Right lobe of liver (tissue), 6 donors: ENCODE results near the gene SH3BP2. TPM values are rescaled to one million over a fixed set of nuclear protein-coding genes. Genes with fewer than 3 reads are reported as not detected.
A peak's percentile ranks its signal among the peaks of the same experiment; 100 is the strongest.

Experiments
- ATAC-seq, 4 donors: fragments of 200-7000 bp; cut with Tn5 transposase; one replicate each; pipeline ENCODE4 v1.9.1; 2020; ENCODE audit warnings: mild to moderate bottlenecking in 4 of 4, moderate library complexity in 4 of 4
- DNase-seq, 3 donors: peaks; one replicate each; pipeline ENCODE4 v3.0.0-alpha.2; 2020
- H3K27ac ChIP-seq, 3 donors: fragments of 200-600 bp; one replicate each; pipeline ENCODE4 v1.8.0; 2022
- H3K27me3 ChIP-seq, 2 donors: fragments of 200-600 bp; one replicate each; pipeline ENCODE4 v1.8.0; 2022
- H3K36me3 ChIP-seq, 4 donors: fragments of 200-600 bp; sonication (generic) in 1 of 4; one replicate each; pipeline versions ENCODE4 v1.5.1 to v1.8.0; 2017 to 2022; ENCODE audit warnings: control low read depth in 1 of 4
- H3K4me1 ChIP-seq, 4 donors: fragments of 200-600 bp; sonication (generic) in 1 of 4; one replicate each; pipeline versions ENCODE4 v1.5.1 to v1.8.0; 2017 to 2022; ENCODE audit warnings: control low read depth in 1 of 4
- H3K4me3 ChIP-seq, 3 donors: fragments of 200-600 bp; one replicate each; pipeline ENCODE4 v1.8.0; 2022
- H3K9me3 ChIP-seq, 4 donors: fragments of 200-600 bp; sonication (generic) in 1 of 4; one replicate each; pipeline versions ENCODE4 v1.5.1 to v1.8.0; 2017 to 2022; ENCODE audit warnings: control low read depth in 1 of 4
- POLR2A ChIP-seq: fragments of 450-650 bp; IDR thresholded peaks from one replicate; pipeline ENCODE4 v1.6.1; 2017; ENCODE audit warnings: antibody characterized with exemption, mild to moderate bottlenecking
- WGBS: methylation state at CpG from one replicate; pipeline ENCODE4 v1.1.6; 2018; ENCODE audit warnings: low coverage, low lambda C conversion rate; ENCODE audit not compliant: insufficient coverage; ENCODE audit errors: missing lambda C conversion rate; 5-methylcytosine and 5-hydroxymethylcytosine counted together
- intact Hi-C, 2 donors: fragments of 100-400 bp; cut with DNase I; formaldehyde crosslinking; loops; one replicate each; pipeline versions ENCODE4 v1.11.2 to v1.14.1; 2022
- total RNA-seq, 6 experiments: library from RNA; depleted of rRNA in 2 of 6; stranded (reverse); fragments of >200 nt in 2 of 6; fragmentation: NEBNext Ultra II Directional in 3 of 6; extraction: Animal tissue kit (Norgen Biotek cat#: 25700) in 3 of 6; gene quantifications; one replicate each; pipeline versions ENCODE4 v1.1.0 to v1.2.4, GENCODE V29; 2016 to 2023
- TF ChIP-seq, protein P1 (sequence below), 4 donors: fragments of 200-600 bp in 3 of 4; fragments of 450-650 bp in 1 of 4; IDR thresholded peaks; one replicate each; pipeline versions ENCODE4 v1.5.1 to v1.8.0; 2016 to 2022; ENCODE audit warnings: antibody characterized with exemption in 4 of 4, mild to moderate bottlenecking in 2 of 4
- donor health status: DM: no; HTN: yes; CAD: no.
- donor health status: DM: no; HTN: no; CAD: no.
- donor health status: DM: no; HTN: no; CAD: no.
- donor health status: DM: no; HTN: yes; CAD: no.
- donor health status: DM: no; HTN: yes; CAD: no.

SH3BP2 gene
- total RNA-seq, 6 experiments from 2014 or later, result 34.9 to 51.8 (median 40.7) TPM

DNA sequence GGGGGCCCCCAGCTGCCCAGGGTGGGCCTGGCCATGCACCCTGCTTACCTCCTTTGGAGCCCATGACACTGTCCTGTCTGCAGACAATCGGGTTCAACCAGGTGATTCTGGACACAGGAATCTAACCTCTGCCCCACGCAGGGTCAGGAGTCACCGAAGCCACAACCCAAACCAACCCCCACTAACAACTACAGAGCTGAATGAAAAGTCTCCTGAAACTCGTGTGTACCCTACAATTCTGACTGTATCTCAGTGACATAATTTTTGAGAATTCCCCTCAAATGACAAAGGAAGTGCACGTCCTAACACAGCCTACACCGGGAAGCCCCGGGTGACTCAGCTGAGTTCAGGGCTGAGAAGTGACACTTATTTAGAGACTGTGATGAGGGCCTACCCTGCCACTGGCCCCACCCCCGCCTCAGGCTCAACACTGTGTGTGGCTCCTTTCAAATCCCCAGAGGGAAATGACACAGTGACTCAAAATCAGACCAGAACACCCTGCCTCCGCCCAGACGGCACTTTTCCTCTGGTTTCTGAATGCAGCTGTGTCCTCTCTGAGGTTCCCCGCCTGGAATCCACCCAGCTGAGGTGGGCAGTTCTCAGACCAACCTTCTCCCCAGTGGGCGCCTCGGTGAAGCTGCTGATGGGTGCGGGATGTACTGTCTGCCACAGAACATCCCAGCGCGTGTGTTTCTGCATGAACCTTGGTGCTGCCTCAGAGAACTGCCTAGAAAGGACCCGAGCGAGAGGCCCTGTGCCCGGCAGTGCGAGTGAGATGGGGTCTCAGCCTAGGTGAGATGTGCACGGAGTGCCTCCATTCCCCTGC is 46.7 kb upstream of the SH3BP2 start:
- Histone ChIP-seq H3K27ac (peak overlapping the region in 1 of 3 donors; percentile 69), H3K9me3 (no peaks in the 10 kb centered on the region), H3K4me3 (no peak overlapping the region), H3K27me3 (no peaks in the 10 kb centered on the region), H3K36me3 (peaks cover 2 to 51% (median 27%) of the 10 kb centered on the region in 4 donors), H3K4me1 (no peaks in the 10 kb centered on the region)
- intact Hi-C loops, result no loop called here
- peak in 2 of 3 donors; percentile 60 to 82 for DNase-seq
- WGBS, result 30% methylated on average over 4 of the region's 21 CpGs
- ATAC-seq, result peak; percentile 67 to 90 (median 80)
- TF ChIP-seq POLR2A, result no peak
- TF ChIP-seq, protein P1, sequence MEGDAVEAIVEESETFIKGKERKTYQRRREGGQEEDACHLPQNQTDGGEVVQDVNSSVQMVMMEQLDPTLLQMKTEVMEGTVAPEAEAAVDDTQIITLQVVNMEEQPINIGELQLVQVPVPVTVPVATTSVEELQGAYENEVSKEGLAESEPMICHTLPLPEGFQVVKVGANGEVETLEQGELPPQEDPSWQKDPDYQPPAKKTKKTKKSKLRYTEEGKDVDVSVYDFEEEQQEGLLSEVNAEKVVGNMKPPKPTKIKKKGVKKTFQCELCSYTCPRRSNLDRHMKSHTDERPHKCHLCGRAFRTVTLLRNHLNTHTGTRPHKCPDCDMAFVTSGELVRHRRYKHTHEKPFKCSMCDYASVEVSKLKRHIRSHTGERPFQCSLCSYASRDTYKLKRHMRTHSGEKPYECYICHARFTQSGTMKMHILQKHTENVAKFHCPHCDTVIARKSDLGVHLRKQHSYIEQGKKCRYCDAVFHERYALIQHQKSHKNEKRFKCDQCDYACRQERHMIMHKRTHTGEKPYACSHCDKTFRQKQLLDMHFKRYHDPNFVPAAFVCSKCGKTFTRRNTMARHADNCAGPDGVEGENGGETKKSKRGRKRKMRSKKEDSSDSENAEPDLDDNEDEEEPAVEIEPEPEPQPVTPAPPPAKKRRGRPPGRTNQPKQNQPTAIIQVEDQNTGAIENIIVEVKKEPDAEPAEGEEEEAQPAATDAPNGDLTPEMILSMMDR (IDR thresholded peaks at IDR 0.05), result no peak

DNA sequence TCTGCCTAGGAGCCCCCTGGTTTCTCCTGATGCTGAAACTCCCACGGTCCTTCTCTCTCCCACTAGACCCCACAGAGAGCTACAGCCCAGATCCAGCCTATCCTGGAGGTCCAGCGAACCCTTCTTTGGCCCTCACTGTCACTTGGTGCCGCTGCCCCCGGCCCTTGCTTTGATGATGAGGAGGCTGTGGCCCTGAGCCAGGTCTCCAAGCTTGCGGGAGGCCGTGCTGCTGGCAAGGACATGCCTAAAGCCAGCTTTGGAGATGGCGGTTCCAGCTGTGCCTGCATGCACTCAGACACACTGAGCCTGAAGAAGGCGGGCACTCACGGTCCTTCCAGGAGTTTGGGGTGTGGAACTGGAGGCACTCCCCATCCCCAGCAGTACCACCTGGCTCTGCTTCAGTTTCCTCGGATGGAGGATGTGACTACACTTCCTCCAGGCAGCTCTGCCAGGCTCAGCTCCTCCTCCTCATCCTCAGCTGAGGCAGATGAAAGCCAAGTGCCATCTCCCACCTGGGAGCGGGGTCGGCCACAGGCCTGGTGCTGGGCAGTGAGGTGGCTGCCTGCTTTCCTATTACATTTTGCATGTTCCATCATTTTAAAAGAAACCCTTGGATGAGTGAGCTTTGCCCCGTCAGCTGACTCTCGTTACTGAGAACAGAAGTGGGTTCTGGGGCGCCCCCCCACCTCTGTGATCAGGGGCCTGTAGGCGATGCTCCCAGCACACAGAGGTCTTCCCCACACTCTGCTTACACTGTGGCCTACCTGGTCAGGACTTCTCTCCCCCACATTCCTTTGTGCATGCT is 45.8 kb upstream of the SH3BP2 start:
- intact Hi-C loops, result no loop called here
- Histone ChIP-seq H3K4me1 (no peaks in the 10 kb centered on the region), H3K27ac (peak overlapping the region in 1 of 3 donors; percentile 63), H3K4me3 (no peak overlapping the region), H3K9me3 (no peaks in the 10 kb centered on the region), H3K27me3 (no peaks in the 10 kb centered on the region), H3K36me3 (peaks cover 2 to 51% (median 27%) of the 10 kb centered on the region in 4 donors)
- 59% methylated on average over 5 of the region's 16 CpGs for WGBS
- ATAC-seq, result no peak
- DNase-seq, result peak in 2 of 3 donors; percentile 33 to 50
- no peak for TF ChIP-seq POLR2A
- TF ChIP-seq, protein P1 (IDR thresholded peaks at IDR 0.05), result no peak

DNA sequence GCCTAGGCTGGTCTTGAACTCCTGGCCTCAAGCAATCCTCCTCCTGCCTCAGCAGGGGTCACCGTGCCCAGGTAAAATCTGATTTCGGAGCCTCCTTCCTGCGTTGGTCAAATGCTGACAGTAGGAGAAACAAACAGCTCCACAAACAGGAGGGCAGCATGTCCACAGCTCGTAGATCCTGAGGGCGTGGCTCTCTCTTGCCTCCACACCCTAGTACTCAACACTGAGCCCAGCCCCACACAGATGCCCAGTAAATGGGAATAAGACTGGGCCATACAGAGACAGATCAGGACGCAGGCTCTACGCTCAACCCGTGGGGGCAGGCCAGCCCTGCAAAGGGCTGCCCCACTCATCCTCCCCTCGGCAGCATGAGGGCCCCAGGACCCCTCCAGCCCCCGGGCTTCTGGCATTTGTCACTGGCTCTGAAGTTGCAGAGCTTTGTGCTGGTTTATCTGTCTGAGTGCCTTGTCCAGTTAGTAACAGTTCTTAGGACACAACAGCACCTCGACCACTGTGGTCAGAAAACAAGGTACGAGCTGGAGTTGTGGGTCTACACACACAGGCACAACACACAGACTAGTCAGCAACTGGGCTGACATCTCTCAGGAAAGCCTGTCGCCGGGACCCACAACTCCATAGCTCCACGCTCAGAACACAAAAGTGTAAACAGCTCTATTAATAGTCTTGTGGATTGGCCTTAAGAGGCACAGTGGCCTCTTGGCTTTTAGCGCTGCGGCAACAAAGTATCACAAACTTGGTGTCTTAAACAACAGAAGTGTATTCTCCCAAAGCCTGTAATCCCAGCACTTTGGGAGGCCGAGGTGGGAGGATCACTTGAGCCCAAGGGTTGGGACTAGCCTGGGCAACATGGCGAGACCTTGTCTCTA is 41.9 kb upstream of the SH3BP2 start:
- WGBS, result 86% methylated on average over 7 of the region's 19 CpGs
- Histone ChIP-seq H3K4me1 (no peaks in the 10 kb centered on the region), H3K27me3 (no peaks in the 10 kb centered on the region), H3K36me3 (peaks cover 0 to 18% (median 9%) of the 10 kb centered on the region in 4 donors), H3K27ac (no peak overlapping the region), H3K9me3 (no peaks in the 10 kb centered on the region), H3K4me3 (no peak overlapping the region)
- ATAC-seq, result no peak
- TF ChIP-seq POLR2A, result no peak
- TF ChIP-seq, protein P1 (IDR thresholded peaks at IDR 0.05), result no peak
- peak in 1 of 3 donors; percentile 49 for DNase-seq
- intact Hi-C loops, result no loop called here

DNA sequence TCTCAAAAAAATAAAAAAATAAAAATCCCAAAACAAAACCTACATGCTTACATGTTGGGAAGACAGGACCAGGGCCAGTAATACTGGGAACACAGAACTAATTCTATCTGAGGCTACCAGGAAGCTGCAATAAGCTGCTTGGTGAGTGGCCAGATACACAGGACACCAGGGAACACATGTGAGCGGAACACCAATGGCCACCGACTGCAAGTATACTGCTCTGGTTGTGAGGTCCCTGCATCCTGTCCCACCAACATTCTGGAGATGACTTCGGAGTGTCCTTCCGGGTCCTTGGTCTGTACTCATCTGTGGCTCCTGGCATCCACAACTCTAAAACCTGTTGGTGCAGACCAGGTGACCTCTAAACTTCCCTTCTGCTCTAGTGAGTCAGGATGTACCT is 39.4 kb upstream of the SH3BP2 start:
- DNase-seq, result no peak

More for the DNA sequence above, 39.4 kb upstream of the SH3BP2 start:
- intact Hi-C loops, result no loop called here
- ATAC-seq, result no peak
- 100% methylated on average over 2 of the region's 4 CpGs for WGBS
- Histone ChIP-seq H3K4me3 (no peak overlapping the region), H3K9me3 (no peaks in the 10 kb centered on the region), H3K27ac (no peak overlapping the region), H3K27me3 (no peaks in the 10 kb centered on the region), H3K4me1 (peaks cover 0 to 4% (median 0%) of the 10 kb centered on the region in 4 donors), H3K36me3 (no peaks in the 10 kb centered on the region)
- no peak for TF ChIP-seq POLR2A
- TF ChIP-seq, protein P1 (IDR thresholded peaks at IDR 0.05), result no peak
